KOPT-K1 (cell line): ENCODE data around the gene HTR4.

ENCODE experiments used
- H3K27ac ChIP-seq: fragments of 200-600 bp; sonication (generic); 2 replicates; pipeline ENCODE4 v1.5.1; 2016; ENCODE audit warnings: antibody characterized with exemption, mild to moderate bottlenecking, low read depth, low read length; ENCODE audit not compliant: poor library complexity, severe bottlenecking
- H3K36me3 ChIP-seq: fragments of 200-600 bp; sonication (generic); 2 replicates; pipeline ENCODE4 v1.5.1; 2017; ENCODE audit warnings: antibody characterized with exemption, mild to moderate bottlenecking, low read length, moderate library complexity; ENCODE audit not compliant: insufficient read depth
- H3K9me3 ChIP-seq: fragments of 200-600 bp; sonication (generic); 2 replicates; pipeline ENCODE4 v1.5.1; 2017; ENCODE audit warnings: antibody characterized with exemption, low read length, mild to moderate bottlenecking; ENCODE audit not compliant: insufficient read depth, poor library complexity, severe bottlenecking

Gene HTR4

DNA sequence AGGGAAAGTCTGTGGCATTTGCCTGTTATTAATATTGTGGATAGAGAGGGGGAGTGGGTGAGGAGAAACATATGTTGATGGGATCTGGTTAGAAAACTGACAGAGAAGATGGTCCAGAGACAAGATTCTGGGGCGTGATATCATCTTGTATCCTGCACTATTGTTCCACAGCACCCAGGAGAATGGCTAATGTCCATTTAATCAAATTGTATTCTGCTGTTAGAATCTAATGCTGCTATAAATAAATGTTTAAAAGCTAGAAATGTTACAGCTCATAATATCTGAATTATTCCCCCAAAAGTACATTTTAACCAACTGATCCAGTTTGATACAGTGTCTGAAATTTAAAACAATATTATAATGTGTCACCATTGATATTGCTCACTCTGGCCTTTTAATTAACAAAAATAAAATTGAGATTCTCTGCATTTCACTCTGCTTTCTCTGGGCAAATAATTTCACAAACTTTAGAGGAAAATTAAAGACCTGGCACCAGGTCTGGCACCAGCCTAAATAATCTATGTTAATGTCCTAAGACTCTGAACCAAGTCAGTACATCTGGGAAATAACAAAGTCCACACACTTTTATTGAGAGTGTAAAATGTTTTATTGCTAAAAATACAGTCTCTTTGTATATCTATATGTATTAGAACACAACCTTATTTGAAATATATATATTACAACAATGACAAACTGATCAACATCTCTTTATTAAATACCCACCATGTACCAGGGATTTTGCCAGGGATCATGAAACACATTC lies 18.8 kb downstream of the HTR4 start:
- no peak overlapping the region for H3K27ac ChIP-seq
- no peaks in the 10 kb centered on the region for H3K36me3 ChIP-seq
- H3K9me3 ChIP-seq = no peaks in the 10 kb centered on the region

- Histone ChIP-seq H3K27ac (no peak overlapping the region), H3K36me3 (no peaks in the 10 kb centered on the region), H3K9me3 (no peaks in the 10 kb centered on the region)
These were observed 21.3 kb downstream of the HTR4 start for GRCh38 chr5:148633067-148633377.

DNA sequence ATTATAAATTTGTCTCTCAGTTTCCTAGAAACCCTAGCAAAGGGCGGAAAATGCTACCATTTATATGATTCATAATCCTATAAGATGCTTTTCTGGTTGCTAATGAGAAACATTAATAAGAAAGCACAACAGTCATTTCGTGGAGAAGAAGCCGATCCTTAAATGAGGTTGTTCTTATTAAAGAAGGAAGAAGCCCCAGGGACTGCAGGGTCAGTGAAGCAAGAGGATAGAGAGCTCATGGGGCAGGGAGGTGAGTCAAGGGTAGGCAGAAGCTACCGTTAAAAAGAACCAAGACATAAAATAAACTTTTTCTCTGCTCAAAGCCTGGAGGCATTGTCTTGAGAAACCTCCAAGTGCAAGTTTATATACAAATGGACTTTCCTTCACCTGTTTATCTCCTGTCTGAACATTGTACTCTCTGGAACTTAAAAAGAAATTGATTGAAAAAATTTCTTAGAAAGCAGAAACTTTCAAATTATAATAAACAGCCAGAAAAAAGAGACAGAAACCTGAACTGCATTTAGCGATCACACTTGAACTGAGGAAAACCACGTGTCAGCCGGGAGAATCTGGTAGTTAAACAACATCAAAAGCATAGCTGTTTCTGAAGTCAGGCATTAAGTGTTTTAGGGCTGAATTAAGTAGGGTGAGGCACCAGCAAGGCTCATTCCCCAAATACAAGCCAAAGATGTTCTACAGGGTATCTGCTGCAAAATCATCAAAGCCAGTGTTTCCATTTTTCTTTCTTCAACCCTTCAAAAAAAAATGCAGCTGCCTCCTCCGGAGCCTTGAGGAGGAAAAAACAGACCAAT lies 21.9 kb downstream of the HTR4 start:
- Histone ChIP-seq H3K36me3 (no peaks in the 10 kb centered on the region), H3K9me3 (no peaks in the 10 kb centered on the region), H3K27ac (no peak overlapping the region)

- H3K27ac ChIP-seq = no peak overlapping the region
- no peaks in the 10 kb centered on the region for H3K9me3 ChIP-seq
- no peaks in the 10 kb centered on the region for H3K36me3 ChIP-seq
These were observed 27.3 kb downstream of the HTR4 start for GRCh38 chr5:148626986-148627385.

DNA sequence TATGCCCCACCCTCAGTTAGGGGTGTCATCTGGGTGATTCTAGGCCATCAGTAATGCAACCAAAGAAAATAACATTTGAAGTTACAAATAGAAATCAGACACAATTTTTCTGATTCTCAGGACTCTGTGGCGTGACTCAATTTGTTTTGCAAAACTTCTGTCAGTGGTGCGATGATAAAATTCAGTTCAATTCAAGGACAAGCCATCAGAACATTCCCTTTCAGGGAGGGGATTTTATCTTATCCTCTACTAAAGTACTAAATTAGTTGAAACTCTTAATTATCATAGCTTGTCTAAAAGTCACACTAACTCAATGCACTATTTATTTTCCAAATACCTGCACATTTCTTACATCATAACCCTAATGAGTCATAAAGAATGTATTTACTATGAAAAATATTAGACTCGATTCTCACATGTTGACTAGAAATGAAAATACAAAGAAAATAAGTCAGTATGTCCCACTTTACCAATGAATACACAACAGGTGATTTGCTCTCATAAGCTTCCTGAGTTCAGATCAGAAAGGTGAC lies 28.2 kb downstream of the HTR4 start:
- H3K27ac ChIP-seq = no peak overlapping the region
- no peaks in the 10 kb centered on the region for H3K9me3 ChIP-seq
- H3K36me3 ChIP-seq = no peaks in the 10 kb centered on the region

GRCh38 chr5:148625250-148625649 lies 29.1 kb downstream of the HTR4 start:
- H3K27ac ChIP-seq = no peak overlapping the region
- no peaks in the 10 kb centered on the region for H3K36me3 ChIP-seq
- H3K9me3 ChIP-seq = no peaks in the 10 kb centered on the region

DNA sequence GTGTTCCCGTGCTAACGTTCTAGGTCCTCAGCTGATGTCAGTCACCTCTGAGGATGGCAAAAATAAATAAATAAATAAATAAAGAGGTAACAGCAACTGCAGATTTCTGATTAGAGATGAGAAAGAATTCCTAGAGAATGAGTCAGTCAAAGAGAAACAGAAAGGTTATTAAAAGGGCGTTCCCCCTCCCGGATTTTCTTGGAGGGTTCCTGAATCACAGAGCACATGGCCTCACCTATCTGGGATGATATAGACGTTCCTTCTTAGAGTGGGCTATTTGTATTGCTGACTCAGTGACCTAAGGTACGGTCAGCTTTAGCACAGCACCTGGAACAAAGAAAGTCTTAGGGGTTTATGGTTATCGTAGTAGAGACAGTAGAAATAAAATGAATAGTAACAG lies 30.6 kb downstream of the HTR4 start:
- H3K36me3 ChIP-seq = no peaks in the 10 kb centered on the region
- H3K9me3 ChIP-seq = no peaks in the 10 kb centered on the region
- no peak overlapping the region for H3K27ac ChIP-seq

DNA sequence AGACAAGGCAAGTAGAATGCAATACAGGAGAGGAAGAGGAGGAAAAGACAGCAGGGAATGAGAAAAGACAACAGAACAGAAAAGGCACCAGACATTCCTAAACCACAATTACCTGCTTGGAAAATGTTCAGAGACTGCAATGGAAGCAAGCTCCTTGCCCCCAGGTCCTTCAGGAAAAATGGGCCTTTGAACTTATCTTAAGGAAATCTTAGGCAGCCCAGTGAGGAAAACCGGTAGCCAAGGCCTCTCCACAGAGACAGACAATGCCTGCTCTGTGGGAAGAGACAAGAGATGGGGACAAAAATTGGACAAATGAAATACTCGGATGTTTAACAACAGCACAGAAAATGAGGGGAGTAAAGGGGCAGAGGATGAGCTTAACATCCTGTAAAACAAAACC lies 31.2 kb downstream of the HTR4 start:
- no peaks in the 10 kb centered on the region for H3K36me3 ChIP-seq
- H3K9me3 ChIP-seq = no peaks in the 10 kb centered on the region
- no peak overlapping the region for H3K27ac ChIP-seq

GRCh38 chr5:148620696-148621095 lies 33.6 kb downstream of the HTR4 start:
- no peak overlapping the region for H3K27ac ChIP-seq
- no peaks in the 10 kb centered on the region for H3K36me3 ChIP-seq
- H3K9me3 ChIP-seq = no peaks in the 10 kb centered on the region

DNA sequence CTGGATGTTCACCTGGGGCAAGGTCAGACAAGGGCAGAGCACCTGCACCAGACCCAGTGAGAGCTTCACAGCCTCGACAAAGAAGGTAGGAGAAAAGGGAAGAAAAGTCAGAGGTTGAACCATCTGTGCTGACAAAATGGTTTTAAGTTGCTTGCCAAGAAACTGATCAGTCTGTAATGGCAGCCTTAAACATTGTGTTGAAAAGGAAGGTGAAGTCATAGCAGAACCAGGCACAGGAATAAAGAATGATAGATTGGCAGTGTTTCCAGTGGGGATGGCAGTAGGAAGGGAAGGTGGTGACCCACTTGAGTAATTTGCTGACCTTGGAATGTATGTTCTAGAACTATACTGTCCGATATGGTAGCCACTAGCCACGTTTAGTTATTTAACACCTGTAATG lies 34.2 kb downstream of the HTR4 start:
- H3K36me3 ChIP-seq = no peaks in the 10 kb centered on the region
- H3K9me3 ChIP-seq = no peaks in the 10 kb centered on the region

DNA sequence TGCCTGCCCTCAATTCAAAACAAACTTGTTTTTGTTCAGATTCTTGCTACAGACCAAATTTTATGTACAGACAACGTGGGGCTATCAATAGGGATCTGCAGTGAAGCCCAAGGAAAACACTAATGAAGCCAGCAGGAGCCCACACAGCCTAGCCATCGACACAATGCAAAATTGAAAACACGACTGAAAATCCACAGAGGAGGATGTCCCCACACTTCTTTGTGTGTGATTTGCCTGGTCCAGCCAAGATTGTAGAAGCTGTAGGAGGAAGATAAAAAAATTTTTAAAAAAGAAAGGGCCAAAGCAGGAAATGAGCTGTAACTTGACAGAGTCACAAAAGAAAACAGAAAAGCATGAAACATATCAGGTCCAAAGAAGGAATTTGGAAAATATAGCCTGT lies 34.8 kb downstream of the HTR4 start:
- Histone ChIP-seq H3K27ac (no peak overlapping the region), H3K9me3 (no peaks in the 10 kb centered on the region), H3K36me3 (no peaks in the 10 kb centered on the region)

More for the DNA sequence above, 34.2 kb downstream of the HTR4 start:
- H3K27ac ChIP-seq = no peak overlapping the region

DNA sequence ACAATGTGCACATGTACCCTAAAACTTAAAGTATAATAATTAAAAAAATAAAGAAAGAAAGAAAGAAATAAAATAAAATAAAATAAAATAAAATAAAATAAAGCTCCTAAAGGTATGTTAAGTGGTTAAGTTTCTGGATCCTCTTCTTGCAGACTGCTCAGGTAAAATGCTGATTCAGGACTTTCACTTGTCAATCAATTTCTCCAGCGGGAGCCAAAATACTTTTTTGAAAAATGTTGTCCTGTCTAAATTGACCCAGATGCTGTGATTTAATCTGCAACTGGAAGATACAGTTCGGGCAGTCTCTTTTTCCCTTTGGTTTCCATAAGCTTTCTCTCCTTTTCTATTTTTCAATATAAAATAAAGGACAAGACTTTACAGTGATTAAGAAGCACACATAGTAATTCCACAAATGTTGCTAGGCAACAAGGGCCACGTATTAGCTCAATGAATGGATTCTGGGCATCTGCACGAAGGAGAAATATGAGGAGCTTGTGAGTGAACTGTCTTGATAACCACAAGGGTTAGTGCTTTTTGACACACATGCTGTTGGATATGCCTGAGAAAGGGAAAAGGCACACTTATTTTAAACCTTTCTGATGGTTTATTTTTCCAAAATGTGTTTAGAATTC lies 38.6 kb downstream of the HTR4 start:
- no peak overlapping the region for H3K27ac ChIP-seq
- no peaks in the 10 kb centered on the region for H3K36me3 ChIP-seq
- no peaks in the 10 kb centered on the region for H3K9me3 ChIP-seq

DNA sequence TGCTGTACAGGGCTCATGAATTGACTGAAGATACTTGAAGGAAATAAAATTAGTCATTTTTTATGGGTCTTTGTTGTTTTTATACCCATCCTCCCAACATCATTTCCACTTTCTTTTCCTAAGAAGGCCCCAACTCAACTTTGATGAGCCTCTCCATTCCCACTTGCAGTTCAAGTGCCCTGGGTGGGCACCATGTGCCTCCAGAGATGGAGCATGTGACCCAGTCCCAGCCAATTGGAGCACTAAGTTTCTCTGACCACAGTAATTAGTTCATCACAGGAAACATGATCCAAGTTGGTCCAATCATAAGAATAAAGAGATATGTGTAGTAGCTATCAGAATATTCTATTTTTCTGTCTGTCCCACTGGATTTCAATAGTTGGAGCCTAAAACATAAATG lies 46.9 kb downstream of the HTR4 start:
- H3K27ac ChIP-seq = no peak overlapping the region
- no peaks in the 10 kb centered on the region for H3K36me3 ChIP-seq
- H3K9me3 ChIP-seq = no peaks in the 10 kb centered on the region

GRCh38 chr5:148606296-148606695 lies 48.0 kb downstream of the HTR4 start:
- Histone ChIP-seq H3K27ac (no peak overlapping the region), H3K36me3 (no peaks in the 10 kb centered on the region)

DNA sequence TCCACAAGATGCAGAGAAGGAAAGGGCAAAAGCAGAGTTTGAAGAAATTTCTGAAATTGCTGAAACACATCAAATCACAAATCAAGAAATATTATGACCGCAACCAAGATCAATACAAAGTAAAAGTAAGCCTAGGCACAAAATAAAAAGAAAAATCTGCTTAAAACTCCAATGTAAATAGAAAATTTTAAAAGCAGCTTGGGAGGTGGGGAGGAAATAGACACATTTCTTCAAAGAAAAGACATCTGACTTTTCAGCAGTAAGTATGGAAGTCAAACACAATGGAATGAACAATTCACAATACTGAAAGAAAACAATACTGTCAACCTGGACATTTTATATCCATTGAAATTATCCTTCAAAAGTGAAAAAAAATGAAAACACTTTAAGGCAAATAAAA lies 55.1 kb downstream of the HTR4 start:
- Histone ChIP-seq H3K9me3 (no peaks in the 10 kb centered on the region), H3K27ac (no peak overlapping the region), H3K36me3 (no peaks in the 10 kb centered on the region)

More at GRCh38 chr5:148606296-148606695, 48.0 kb downstream of the HTR4 start:
- H3K9me3 ChIP-seq = no peaks in the 10 kb centered on the region
